Activated T-helper 1 cell treated with anti-CD3 and anti-CD28 coated beads, Interleukin-12 subunit alpha, Interleukin-12 subunit beta, Interleukin-2, Interleukin-4 antibody, amounts not matched to agents 30 ng/mL and 10 ng/mL and 1 ng/mL, durations not matched to agents 14 hours and 24 hours and 36 hours (primary cell): ENCODE measurements around the gene WDR45B. TPM values are rescaled to one million over a fixed set of nuclear protein-coding genes. Genes with fewer than 3 reads are reported as not detected.
"Not testable (repeated sequence)": the region's sequence is repeated elsewhere in the genome, so short reads cannot be mapped to it uniquely, and the experiment has no call there.

Source experiments
- DNase-seq: peaks from one replicate; pipeline ENCODE4 v3.0.0; 2021; ENCODE audit warnings: low spot score
- H3K27ac Mint-ChIP-seq: one replicate; pipeline ENCODE4 v1.8.0; 2021; ENCODE audit warnings: mild to moderate bottlenecking, mixed read lengths
- H3K27me3 Mint-ChIP-seq: one replicate; pipeline ENCODE4 v1.8.0; 2022; ENCODE audit warnings: mild to moderate bottlenecking, moderate library complexity, mixed read lengths; ENCODE audit not compliant: insufficient read depth
- H3K36me3 Mint-ChIP-seq: one replicate; pipeline ENCODE4 v1.8.0; 2021; ENCODE audit warnings: low read depth, mixed read lengths
- H3K4me1 Mint-ChIP-seq: one replicate; pipeline ENCODE4 v1.8.0; 2021; ENCODE audit warnings: low read depth, mixed read lengths
- H3K4me3 Mint-ChIP-seq: one replicate; pipeline ENCODE4 v1.8.0; 2021; ENCODE audit warnings: mild to moderate bottlenecking, moderate library complexity, mixed read lengths
- H3K9me3 Mint-ChIP-seq: one replicate; pipeline ENCODE4 v1.8.0; 2021; ENCODE audit warnings: mixed read lengths
- intact Hi-C: fragments of 100-400 bp; cut with micrococcal nuclease; formaldehyde crosslinking; loops from one replicate; pipeline ENCODE4 v1.15.1; 2024
- total RNA-seq: library from RNA; stranded (reverse); gene quantifications from 2 replicates; pipeline ENCODE4 v1.2.3, GENCODE V29; 2022

Gene WDR45B
- total RNA-seq, 1 donor from 2014 or later: 55.1 TPM

- Mint-ChIP-seq H3K4me1 (peaks cover 7% of the 10 kb centered on the region), H3K27ac (no peak overlapping the region), H3K27me3 (no peaks in the 10 kb centered on the region), H3K36me3 (peaks cover 33% of the 10 kb centered on the region), H3K4me3 (no peak overlapping the region), H3K9me3 (no peaks in the 10 kb centered on the region)
- intact Hi-C loops: no loop called here
- no peak for DNase-seq
These were observed 64.5 kb downstream of the WDR45B start for GRCh38 chr17:82583720-82584234.

GRCh38 chr17:82582709-82583108, 65.5 kb downstream of the WDR45B start:
- intact Hi-C loops: no loop called here
- Mint-ChIP-seq H3K4me1 (peaks cover 7% of the 10 kb centered on the region), H3K27ac (no peak overlapping the region), H3K27me3 (no peaks in the 10 kb centered on the region), H3K36me3 (peaks cover 29% of the 10 kb centered on the region), H3K9me3 (no peaks in the 10 kb centered on the region), H3K4me3 (no peak overlapping the region)
- DNase-seq: no peak

- intact Hi-C loops: no loop called here
- no peak overlapping the region for H3K27ac Mint-ChIP-seq
- H3K9me3 Mint-ChIP-seq: no peaks in the 10 kb centered on the region
- no peak overlapping the region for H3K4me3 Mint-ChIP-seq
- peaks cover 26% of the 10 kb centered on the region for H3K36me3 Mint-ChIP-seq
- H3K27me3 Mint-ChIP-seq: no peaks in the 10 kb centered on the region
- H3K4me1 Mint-ChIP-seq: peaks cover 5% of the 10 kb centered on the region
- no peak for DNase-seq
These were observed 66.0 kb downstream of the WDR45B start for GRCh38 chr17:82582213-82582612.

GRCh38 chr17:82579969-82580368, 68.3 kb downstream of the WDR45B start:
- H3K36me3 Mint-ChIP-seq: peaks cover 17% of the 10 kb centered on the region
- DNase-seq, H3K4me3 Mint-ChIP-seq, H3K4me1 Mint-ChIP-seq, H3K9me3 Mint-ChIP-seq, H3K27me3 Mint-ChIP-seq, intact Hi-C loops: not testable (repeated sequence)
- H3K27ac Mint-ChIP-seq: peak overlapping the region; percentile 52

- DNase-seq: no peak
These were observed 70.9 kb downstream of the WDR45B start for GRCh38 chr17:82577300-82577699.

GRCh38 chr17:82575581-82576221, 72.5 kb downstream of the WDR45B start:
- H3K9me3 Mint-ChIP-seq, intact Hi-C loops, H3K4me1 Mint-ChIP-seq, DNase-seq, H3K27me3 Mint-ChIP-seq, H3K27ac Mint-ChIP-seq, H3K4me3 Mint-ChIP-seq: not testable (repeated sequence)
- H3K36me3 Mint-ChIP-seq: peaks cover 22% of the 10 kb centered on the region

More at GRCh38 chr17:82577300-82577699, 70.9 kb downstream of the WDR45B start:
- intact Hi-C loops: no loop called here
- no peaks in the 10 kb centered on the region for H3K4me1 Mint-ChIP-seq
- no peak overlapping the region for H3K4me3 Mint-ChIP-seq
- H3K36me3 Mint-ChIP-seq: peaks cover 16% of the 10 kb centered on the region
- no peak overlapping the region for H3K27ac Mint-ChIP-seq
- no peaks in the 10 kb centered on the region for H3K27me3 Mint-ChIP-seq
- no peaks in the 10 kb centered on the region for H3K9me3 Mint-ChIP-seq

GRCh38 chr17:82574041-82574440, 74.2 kb downstream of the WDR45B start:
- intact Hi-C loops: no loop called here

GRCh38 chr17:82571855-82572254, 76.4 kb downstream of the WDR45B start:
- no peak for DNase-seq
- H3K4me1 Mint-ChIP-seq: no peaks in the 10 kb centered on the region
- H3K4me3 Mint-ChIP-seq: no peak overlapping the region
- H3K27ac Mint-ChIP-seq: peak overlapping the region; percentile 36
- no peaks in the 10 kb centered on the region for H3K27me3 Mint-ChIP-seq
- peaks cover 29% of the 10 kb centered on the region for H3K36me3 Mint-ChIP-seq
- intact Hi-C loops: no loop called here
- H3K9me3 Mint-ChIP-seq: no peaks in the 10 kb centered on the region

More at GRCh38 chr17:82574041-82574440, 74.2 kb downstream of the WDR45B start:
- Mint-ChIP-seq H3K4me3 (no peak overlapping the region), H3K27me3 (no peaks in the 10 kb centered on the region), H3K4me1 (no peaks in the 10 kb centered on the region), H3K27ac (no peak overlapping the region), H3K36me3 (peaks cover 27% of the 10 kb centered on the region), H3K9me3 (no peaks in the 10 kb centered on the region)
- DNase-seq: no peak

GRCh38 chr17:82570277-82570676, 78.0 kb downstream of the WDR45B start:
- Mint-ChIP-seq H3K4me1 (no peaks in the 10 kb centered on the region), H3K27me3 (no peaks in the 10 kb centered on the region), H3K4me3 (no peak overlapping the region), H3K27ac (no peak overlapping the region), H3K36me3 (peaks cover 37% of the 10 kb centered on the region), H3K9me3 (no peaks in the 10 kb centered on the region)
- intact Hi-C loops: no loop called here
- DNase-seq: no peak

GRCh38 chr17:82569621-82570020, 78.6 kb downstream of the WDR45B start:
- Mint-ChIP-seq H3K4me1 (no peaks in the 10 kb centered on the region), H3K27ac (no peak overlapping the region), H3K4me3 (no peak overlapping the region), H3K27me3 (no peaks in the 10 kb centered on the region), H3K36me3 (peaks cover 39% of the 10 kb centered on the region), H3K9me3 (no peaks in the 10 kb centered on the region)
- intact Hi-C loops: no loop called here
- DNase-seq: no peak

- Mint-ChIP-seq H3K27ac (no peak overlapping the region), H3K27me3 (no peaks in the 10 kb centered on the region), H3K4me3 (no peak overlapping the region), H3K36me3 (peaks cover 39% of the 10 kb centered on the region), H3K4me1 (no peaks in the 10 kb centered on the region), H3K9me3 (no peaks in the 10 kb centered on the region)
- DNase-seq: no peak
- intact Hi-C loops: no loop called here
These were observed 79.2 kb downstream of the WDR45B start for GRCh38 chr17:82568997-82569393.

- DNase-seq: no peak
- H3K9me3 Mint-ChIP-seq: no peaks in the 10 kb centered on the region
- H3K4me3 Mint-ChIP-seq: no peak overlapping the region
- H3K27me3 Mint-ChIP-seq: no peaks in the 10 kb centered on the region
- intact Hi-C loops: no loop called here
- no peak overlapping the region for H3K27ac Mint-ChIP-seq
- H3K4me1 Mint-ChIP-seq: no peaks in the 10 kb centered on the region
- H3K36me3 Mint-ChIP-seq: peaks cover 35% of the 10 kb centered on the region
These were observed 81.0 kb downstream of the WDR45B start for GRCh38 chr17:82567286-82567685.

GRCh38 chr17:82566129-82566960, 81.9 kb downstream of the WDR45B start:
- no peak overlapping the region for H3K4me3 Mint-ChIP-seq
- peaks cover 29% of the 10 kb centered on the region for H3K36me3 Mint-ChIP-seq
- intact Hi-C loops: no loop called here
- no peak overlapping the region for H3K27ac Mint-ChIP-seq
- no peaks in the 10 kb centered on the region for H3K27me3 Mint-ChIP-seq
- H3K4me1 Mint-ChIP-seq: peaks cover 1% of the 10 kb centered on the region
- no peaks in the 10 kb centered on the region for H3K9me3 Mint-ChIP-seq
- DNase-seq: no peak
